GM13976 (cell line): ENCODE data around the gene TPRN.

Experiments
- DNase-seq: peaks from one replicate; pipeline ENCODE4 v3.0.0; 2012; ENCODE audit warnings: low spot score
- CTCF ChIP-seq: IDR thresholded peaks from 2 replicates; pipeline ENCODE4 v1.5.1; 2012; ENCODE audit warnings: borderline replicate concordance, mild to moderate bottlenecking; ENCODE audit not compliant: insufficient read depth; ENCODE audit errors: extremely low read depth, missing control alignments, control extremely low read depth
- in situ Hi-C: fragments of 300-500 bp; cut with MboI; formaldehyde crosslinking; loops from one replicate; pipeline ENCODE4 v1.12.0; 2022; ENCODE audit warnings: low sequenced_read_pairs, mixed read lengths, inconsistent platforms; ENCODE audit not compliant: unreplicated experiment

The TPRN gene

GRCh38 chr9:137221506-137222111 lies 21.1 kb upstream of the TPRN start:
- no peak for DNase-seq
- TF ChIP-seq CTCF, result no peak
- in situ Hi-C loops, result no loop called here

GRCh38 chr9:137221095-137221505 lies 20.6 kb upstream of the TPRN start:
- in situ Hi-C loops, result no loop called here
- DNase-seq, result no peak
- TF ChIP-seq CTCF, result no peak

- TF ChIP-seq CTCF, result no peak
- no peak for DNase-seq
- in situ Hi-C loops, result no loop called here
Measured at GRCh38 chr9:137220317-137221094, 20.0 kb upstream of the TPRN start.

GRCh38 chr9:137219757-137220316 lies 19.3 kb upstream of the TPRN start:
- no peak for TF ChIP-seq CTCF
- in situ Hi-C loops, result no loop called here
- DNase-seq, result no peak

GRCh38 chr9:137218754-137219271 lies 18.3 kb upstream of the TPRN start:
- DNase-seq, result no peak
- in situ Hi-C loops, result no loop called here
- no peak for TF ChIP-seq CTCF

GRCh38 chr9:137218212-137218753 lies 17.7 kb upstream of the TPRN start:
- in situ Hi-C loops, result no loop called here

More at GRCh38 chr9:137218212-137218753, 17.7 kb upstream of the TPRN start:
- no peak for TF ChIP-seq CTCF
- no peak for DNase-seq
